Heart right ventricle (tissue), 16 donors: ENCODE measurements around the gene BGLAP. TPM values are rescaled to one million over a fixed set of nuclear protein-coding genes. Genes with fewer than 3 reads are reported as not detected.

Experiments
- ATAC-seq, 8 donors: fragments of 200-7000 bp; cut with Tn5 transposase; one replicate each; pipeline ENCODE4 v1.9.1; 2020; ENCODE audit warnings: mild to moderate bottlenecking in 8 of 8, moderate library complexity in 8 of 8, moderate number of reproducible peaks in 1 of 8
- DNase-seq, 2 donors: peaks; one replicate each; pipeline ENCODE4 v3.0.0-alpha.2; 2020
- H3K27ac ChIP-seq, 10 donors: fragments of 200-600 bp; sonication (generic) in 2 of 10; one replicate each; pipeline versions ENCODE4 v1.5.0 to v1.8.0; 2020 to 2022; ENCODE audit warnings: mild to moderate bottlenecking in 3 of 10
- H3K27me3 ChIP-seq, 7 donors: fragments of 200-600 bp; one replicate each; pipeline ENCODE4 v1.8.0; 2021 to 2022; ENCODE audit warnings: mild to moderate bottlenecking in 2 of 7
- H3K36me3 ChIP-seq, 9 donors: fragments of 200-600 bp; sonication (generic) in 1 of 9; one replicate each; pipeline versions ENCODE4 v1.5.0 to v1.8.0; 2020 to 2022; ENCODE audit warnings: mild to moderate bottlenecking in 2 of 9
- H3K4me1 ChIP-seq, 9 donors: fragments of 200-600 bp; sonication (generic) in 1 of 9; one replicate each; pipeline versions ENCODE4 v1.5.0 to v1.8.0; 2020 to 2022; ENCODE audit warnings: mild to moderate bottlenecking in 4 of 9
- H3K4me3 ChIP-seq, 10 donors: fragments of 200-600 bp; sonication (generic) in 2 of 10; one replicate each; pipeline versions ENCODE4 v1.5.0 to v1.8.0; 2020 to 2022; ENCODE audit warnings: mild to moderate bottlenecking in 7 of 10, moderate library complexity in 2 of 10
- H3K9me3 ChIP-seq, 11 donors: fragments of 200-600 bp in 10 of 11; sonication (generic) in 2 of 11; one replicate each; pipeline versions ENCODE4 v1.5.0 to v1.8.0; 2013 to 2022; ENCODE audit warnings: mild to moderate bottlenecking in 2 of 11, control low read depth in 1 of 11, moderate library complexity in 1 of 11
- WGBS, 2 donors: extraction: QIAGEN DNeasy Blood & Tissue Kit; methylation state at CpG; one replicate each; pipeline ENCODE4 v1.1.7; 2013; ENCODE audit warnings: inconsistent platforms in 1 of 2; 5-methylcytosine and 5-hydroxymethylcytosine counted together
- intact Hi-C, 10 donors: fragments of 100-400 bp; cut with DNase I; formaldehyde crosslinking; loops; one replicate each; pipeline versions ENCODE4 v1.11.1 to v1.14.2; 2022
- long read RNA-seq, 3 donors: library from polyadenylated mRNA; unstranded; transcript quantifications; one replicate each; pipeline ENCODE4 v2.0.0, GENCODE V29; 2020 to 2021
- polyA plus RNA-seq, 2 donors: library from polyadenylated mRNA; stranded (reverse); fragments of 200-250 nt; gene quantifications; one replicate each; pipeline ENCODE4 v1.2.3, GENCODE V29; 2013
- total RNA-seq, 10 donors: library from RNA; stranded (reverse); fragmentation: NEBNext Ultra II Directional in 3 of 10; extraction: Animal tissue kit (Norgen Biotek cat#: 25700) in 3 of 10; gene quantifications; one replicate each; pipeline versions ENCODE4 v1.2.1 to v1.2.4, GENCODE V29; 2021 to 2023
- TF ChIP-seq, protein P1 (sequence below), 9 donors: fragments of 200-600 bp; sonication (generic) in 2 of 9; IDR thresholded peaks; one replicate each; pipeline versions ENCODE4 v1.5.0 to v1.8.0; 2021 to 2022; ENCODE audit warnings: antibody characterized with exemption in 9 of 9, mild to moderate bottlenecking in 5 of 9, moderate library complexity in 1 of 9
- donor health status: Arrhythmogenic right ventricular cardiomyopathy.
- donor health status: ischemic (EF 13 %, LVEDD 7.1; RV severe dilation, severe dysfunction).
- donor health status: healthy with polysubstance abuse.
- donor health status: DM: no; HTN: yes; CAD: no.
- donor health status: DM: no; HTN: no; CAD: no.
- donor health status: ischemic (EF 25% LVEDD 6.9; RV normal size, moderate dysfunction).
- donor health status: ischemic (EF 25% LVEDD 5.7; RV mildly dilated, moderate dysfunction).
- donor health status: healthy.
- donor health status: DM: yes; HTN: yes; CAD: no.
- donor health status: Ischemic cardiomyopathy.
- donor health status: ischemic (EF 35%, LVEDD 5.7; RV mildly dilated, moderate dysfunction).
- donor health status: nonischemic (EF 11% LVEDD 7.7; RV severe dilation, severe dysfunction).
- donor health status: DM: yes; HTN: yes; CAD: no.
- donor health status: PGD.
- donor health status: ischemic (EF 29% LVEDD 5.4; RV normal size, mild dysfunction).
- donor health status: nonischemic (EF 23%, LVEDD 6.1; RV moderate dilation, normal function).

Gene BGLAP
- total RNA-seq: under 1 TPM in 7 of 10 donors, not detected in 3; 0.30 to 0.85 (median 0.52) TPM
- polyA plus RNA-seq: 1 to 10 TPM in 1 of 2 donors, under 1 TPM in 1; 0.39 to 1.3 TPM
- long read RNA-seq, donor 1: 0 reads
- long read RNA-seq, donor 2: 0 reads
- long read RNA-seq, donor 3, partial matches to known transcripts: 0 of 1 reads
- long read RNA-seq, donor 3, other reads (novel, unspliced or antisense): 1 of 1 reads

DNA sequence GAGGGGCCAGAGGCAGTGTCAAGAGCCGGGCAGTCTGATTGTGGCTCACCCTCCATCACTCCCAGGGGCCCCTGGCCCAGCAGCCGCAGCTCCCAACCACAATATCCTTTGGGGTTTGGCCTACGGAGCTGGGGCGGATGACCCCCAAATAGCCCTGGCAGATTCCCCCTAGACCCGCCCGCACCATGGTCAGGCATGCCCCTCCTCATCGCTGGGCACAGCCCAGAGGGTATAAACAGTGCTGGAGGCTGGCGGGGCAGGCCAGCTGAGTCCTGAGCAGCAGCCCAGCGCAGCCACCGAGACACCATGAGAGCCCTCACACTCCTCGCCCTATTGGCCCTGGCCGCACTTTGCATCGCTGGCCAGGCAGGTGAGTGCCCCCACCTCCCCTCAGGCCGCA, at the start of gene BGLAP:
Gene BGLAP (plus strand): TSS at position 259 of the 400 bp plus-strand sequence. CDS start 48 bp downstream, at position 307.
- ATAC-seq (no peak), DNase-seq (no peak)
- H3K4me1 ChIP-seq: peaks cover 10 to 19% (median 17%) of the 10 kb centered on the region in 9 donors
- TF ChIP-seq, protein P1, sequence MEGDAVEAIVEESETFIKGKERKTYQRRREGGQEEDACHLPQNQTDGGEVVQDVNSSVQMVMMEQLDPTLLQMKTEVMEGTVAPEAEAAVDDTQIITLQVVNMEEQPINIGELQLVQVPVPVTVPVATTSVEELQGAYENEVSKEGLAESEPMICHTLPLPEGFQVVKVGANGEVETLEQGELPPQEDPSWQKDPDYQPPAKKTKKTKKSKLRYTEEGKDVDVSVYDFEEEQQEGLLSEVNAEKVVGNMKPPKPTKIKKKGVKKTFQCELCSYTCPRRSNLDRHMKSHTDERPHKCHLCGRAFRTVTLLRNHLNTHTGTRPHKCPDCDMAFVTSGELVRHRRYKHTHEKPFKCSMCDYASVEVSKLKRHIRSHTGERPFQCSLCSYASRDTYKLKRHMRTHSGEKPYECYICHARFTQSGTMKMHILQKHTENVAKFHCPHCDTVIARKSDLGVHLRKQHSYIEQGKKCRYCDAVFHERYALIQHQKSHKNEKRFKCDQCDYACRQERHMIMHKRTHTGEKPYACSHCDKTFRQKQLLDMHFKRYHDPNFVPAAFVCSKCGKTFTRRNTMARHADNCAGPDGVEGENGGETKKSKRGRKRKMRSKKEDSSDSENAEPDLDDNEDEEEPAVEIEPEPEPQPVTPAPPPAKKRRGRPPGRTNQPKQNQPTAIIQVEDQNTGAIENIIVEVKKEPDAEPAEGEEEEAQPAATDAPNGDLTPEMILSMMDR (IDR thresholded peaks at IDR 0.05): no peak
- no peak within 1 kb of the TSS for H3K27ac ChIP-seq
- H3K4me3 ChIP-seq: no peak within 1 kb of the TSS
- intact Hi-C loops: loop anchor here in 1 of 10 donors (5.0 kb wide), 1 partner anchor 35 kb away; no protein-coding TSS in a partner anchor
- peaks cover 0 to 57% (median 26%) of the 10 kb centered on the region in 9 donors for H3K36me3 ChIP-seq
- 81 to 88% methylated on average over 14 of the region's 14 CpGs for WGBS, 2 donors
- H3K9me3 ChIP-seq: no peaks in the 10 kb centered on the region
- peaks cover 0 to 23% (median 8%) of the 10 kb centered on the region in 7 donors for H3K27me3 ChIP-seq

DNA sequence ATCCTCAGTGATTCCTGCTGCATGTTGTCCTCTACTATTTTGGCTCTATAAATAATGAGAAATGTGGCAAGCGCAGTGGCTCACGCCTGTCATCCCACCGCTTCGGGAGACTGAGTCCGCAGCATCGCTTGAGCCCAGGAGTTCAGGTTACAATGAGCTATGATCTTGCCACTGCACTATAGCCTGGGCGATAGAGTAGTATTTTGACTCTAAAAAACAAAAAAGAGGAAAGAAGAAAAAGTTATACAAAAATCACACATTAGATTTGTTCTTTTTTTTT, 48.8 kb upstream of the BGLAP start:
- Histone ChIP-seq H3K4me1 (peaks cover 0 to 44% (median 40%) of the 10 kb centered on the region in 9 donors), H3K27ac (peak overlapping the region; percentile 62 to 93 (median 86)), H3K4me3 (peak overlapping the region; percentile 38 to 98 (median 89)), H3K9me3 (no peaks in the 10 kb centered on the region), H3K27me3 (no peaks in the 10 kb centered on the region), H3K36me3 (peaks cover 0 to 21% (median 0%) of the 10 kb centered on the region in 9 donors)
- TF ChIP-seq, protein P1 (IDR thresholded peaks at IDR 0.05): no peak
- intact Hi-C loops: loop anchor here in 1 of 10 donors (5.0 kb wide), 1 partner anchor 36 kb away; no protein-coding TSS in a partner anchor
- WGBS, 2 donors: 79 to 83% methylated on average over 7 of the region's 7 CpGs
- ATAC-seq: no peak
- no peak for DNase-seq

DNA sequence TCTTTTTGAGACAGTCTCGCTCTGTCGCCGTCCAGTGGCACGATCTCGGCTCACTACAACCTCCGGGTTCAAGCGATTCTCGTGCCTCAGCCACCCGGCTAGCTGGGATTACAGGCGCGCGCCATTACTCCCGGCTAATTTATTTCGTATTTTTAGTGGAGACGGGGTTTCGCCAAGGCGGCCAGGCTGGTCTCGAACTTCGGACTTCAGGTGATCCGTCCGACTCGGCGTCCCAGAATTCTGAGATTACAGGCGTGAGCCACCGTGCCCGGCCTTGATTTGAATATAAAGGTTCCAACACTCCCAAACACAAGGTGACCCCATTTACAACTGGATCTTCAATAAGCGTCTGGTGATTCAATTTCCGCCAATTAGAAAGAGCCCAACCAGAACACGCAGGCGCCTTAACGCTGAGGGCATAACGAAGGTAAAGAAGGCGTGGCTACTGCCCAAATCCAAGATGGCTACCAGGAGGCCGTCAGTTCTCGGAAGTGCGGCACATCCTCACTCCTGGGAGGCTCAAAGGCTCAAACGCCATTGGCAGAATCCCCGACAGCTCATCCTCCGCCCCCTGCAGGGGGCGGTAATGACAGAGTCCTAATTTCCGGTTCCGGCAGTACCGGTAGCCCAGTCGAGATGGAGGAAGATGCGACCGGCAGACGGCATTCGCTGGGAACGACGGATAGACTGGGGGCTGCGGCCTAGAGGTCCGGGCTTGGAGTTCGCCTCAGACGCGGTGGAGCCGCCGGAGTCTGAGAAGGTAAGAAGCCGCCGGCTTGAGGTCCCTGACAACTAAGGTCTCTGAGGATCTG, 48.3 kb upstream of the BGLAP start, which contains the start of gene SLC25A44:
Gene SLC25A44 (plus strand): TSS at position 617 of the 812 bp plus-strand sequence. CDS start 5,744 bp downstream, outside the sequence.
- H3K27me3 ChIP-seq: no peaks in the 10 kb centered on the region
- 2 to 3% methylated on average over 59 of the region's 59 CpGs for WGBS, 2 donors
- H3K4me1 ChIP-seq: peaks cover 0 to 47% (median 40%) of the 10 kb centered on the region in 9 donors
- H3K36me3 ChIP-seq: peaks cover 0 to 24% (median 0%) of the 10 kb centered on the region in 9 donors
- DNase-seq (peak; percentile 93 to 97), ATAC-seq (peak; percentile 98 to 100 (median 100))
- H3K27ac ChIP-seq: peak within 1 kb of the TSS; percentile 62 to 93 (median 86)
- peak within 1 kb of the TSS; percentile 69 to 98 (median 89) for H3K4me3 ChIP-seq
- TF ChIP-seq, protein P1 (IDR thresholded peaks at IDR 0.05): peak; percentile 22 to 80 (median 72)
- intact Hi-C loops: loop anchor here in 1 of 10 donors (5.0 kb wide), 1 partner anchor 36 kb away; no protein-coding TSS in a partner anchor
- H3K9me3 ChIP-seq: no peaks in the 10 kb centered on the region

DNA sequence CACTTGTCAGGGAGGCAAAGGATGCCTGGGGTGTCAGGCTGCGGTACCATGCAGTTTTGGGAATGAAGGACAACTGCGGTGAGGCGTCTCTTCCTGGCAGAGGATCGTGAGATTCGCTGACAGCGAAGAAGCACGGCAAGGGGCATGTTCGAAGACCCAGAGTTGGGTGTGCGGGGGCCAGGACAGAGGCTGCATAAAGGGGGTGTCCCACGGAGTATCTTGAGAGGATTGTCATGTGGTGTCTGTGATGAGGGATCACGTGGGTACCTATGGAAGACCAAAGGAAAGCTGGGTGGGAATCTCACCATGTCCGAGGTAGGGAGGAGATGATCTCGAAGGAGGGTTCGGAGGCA, 47.7 kb upstream of the BGLAP start:
- H3K36me3 ChIP-seq: peaks cover 0 to 28% (median 0%) of the 10 kb centered on the region in 9 donors
- H3K4me3 ChIP-seq: peak overlapping the region; percentile 69 to 98 (median 89)
- WGBS, 2 donors: 14% methylated on average over 14 of the region's 14 CpGs
- H3K9me3 ChIP-seq: no peaks in the 10 kb centered on the region
- H3K4me1 ChIP-seq: peaks cover 0 to 47% (median 40%) of the 10 kb centered on the region in 9 donors
- no peaks in the 10 kb centered on the region for H3K27me3 ChIP-seq
- TF ChIP-seq, protein P1 (IDR thresholded peaks at IDR 0.05): no peak
- ATAC-seq (peak in 3 of 8 donors; percentile 1 to 15 (median 7)), DNase-seq (peak in 1 of 2 donors; percentile 13)
- intact Hi-C loops: loop anchor here in 1 of 10 donors (5.0 kb wide), 1 partner anchor 37 kb away; no protein-coding TSS in a partner anchor
- peak overlapping the region in 9 of 10 donors; percentile 67 to 91 (median 83) for H3K27ac ChIP-seq
